Measurements from ENCODE around the gene DGAT2.
A peak's percentile ranks its signal among the peaks of the same experiment; 100 is the strongest.
"Not testable (repeated sequence)": the region's sequence is repeated elsewhere in the genome, so short reads cannot be mapped to it uniquely, and the experiment has no call there.

Gene DGAT2, protein sequence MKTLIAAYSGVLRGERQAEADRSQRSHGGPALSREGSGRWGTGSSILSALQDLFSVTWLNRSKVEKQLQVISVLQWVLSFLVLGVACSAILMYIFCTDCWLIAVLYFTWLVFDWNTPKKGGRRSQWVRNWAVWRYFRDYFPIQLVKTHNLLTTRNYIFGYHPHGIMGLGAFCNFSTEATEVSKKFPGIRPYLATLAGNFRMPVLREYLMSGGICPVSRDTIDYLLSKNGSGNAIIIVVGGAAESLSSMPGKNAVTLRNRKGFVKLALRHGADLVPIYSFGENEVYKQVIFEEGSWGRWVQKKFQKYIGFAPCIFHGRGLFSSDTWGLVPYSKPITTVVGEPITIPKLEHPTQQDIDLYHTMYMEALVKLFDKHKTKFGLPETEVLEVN

DNA sequence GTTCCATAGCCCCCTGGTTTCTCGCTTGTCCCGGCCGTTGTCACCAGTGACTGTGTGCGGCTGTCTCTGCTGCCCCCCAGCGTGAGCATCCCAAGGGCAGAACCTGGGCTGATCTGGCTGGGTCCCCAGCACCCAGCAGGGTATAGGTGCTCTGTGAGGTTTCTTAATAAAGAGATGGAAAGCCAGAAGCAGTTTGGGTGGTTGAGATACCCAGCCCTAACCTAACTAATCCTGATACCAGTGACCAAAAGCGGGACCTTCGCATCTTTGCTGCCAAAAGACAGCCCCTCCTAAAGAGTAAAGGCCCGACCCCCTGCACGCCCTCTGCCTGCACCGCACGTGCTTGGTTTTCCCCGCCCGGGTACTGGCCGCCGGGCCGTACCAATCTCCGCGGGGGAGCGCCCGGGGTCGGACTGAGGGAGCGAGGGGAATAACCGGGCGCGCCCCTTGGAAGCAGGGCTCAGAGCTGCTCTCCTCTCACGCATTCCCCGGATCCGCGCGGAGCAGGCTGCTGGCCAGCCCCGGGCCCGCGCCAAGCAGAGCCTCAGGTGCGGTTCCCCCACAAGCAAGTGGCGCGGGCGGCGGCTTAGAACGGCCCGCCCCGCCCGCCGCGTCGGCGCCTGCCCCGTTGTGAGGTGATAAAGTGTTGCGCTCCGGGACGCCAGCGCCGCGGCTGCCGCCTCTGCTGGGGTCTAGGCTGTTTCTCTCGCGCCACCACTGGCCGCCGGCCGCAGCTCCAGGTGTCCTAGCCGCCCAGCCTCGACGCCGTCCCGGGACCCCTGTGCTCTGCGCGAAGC, at the start of gene DGAT2:
Gene DGAT2 (plus strand): TSS at position 667 of the 797 bp plus-strand sequence. CDS start 214 bp downstream, outside the sequence.
- DNase-seq, result peak; percentile 80

DNA sequence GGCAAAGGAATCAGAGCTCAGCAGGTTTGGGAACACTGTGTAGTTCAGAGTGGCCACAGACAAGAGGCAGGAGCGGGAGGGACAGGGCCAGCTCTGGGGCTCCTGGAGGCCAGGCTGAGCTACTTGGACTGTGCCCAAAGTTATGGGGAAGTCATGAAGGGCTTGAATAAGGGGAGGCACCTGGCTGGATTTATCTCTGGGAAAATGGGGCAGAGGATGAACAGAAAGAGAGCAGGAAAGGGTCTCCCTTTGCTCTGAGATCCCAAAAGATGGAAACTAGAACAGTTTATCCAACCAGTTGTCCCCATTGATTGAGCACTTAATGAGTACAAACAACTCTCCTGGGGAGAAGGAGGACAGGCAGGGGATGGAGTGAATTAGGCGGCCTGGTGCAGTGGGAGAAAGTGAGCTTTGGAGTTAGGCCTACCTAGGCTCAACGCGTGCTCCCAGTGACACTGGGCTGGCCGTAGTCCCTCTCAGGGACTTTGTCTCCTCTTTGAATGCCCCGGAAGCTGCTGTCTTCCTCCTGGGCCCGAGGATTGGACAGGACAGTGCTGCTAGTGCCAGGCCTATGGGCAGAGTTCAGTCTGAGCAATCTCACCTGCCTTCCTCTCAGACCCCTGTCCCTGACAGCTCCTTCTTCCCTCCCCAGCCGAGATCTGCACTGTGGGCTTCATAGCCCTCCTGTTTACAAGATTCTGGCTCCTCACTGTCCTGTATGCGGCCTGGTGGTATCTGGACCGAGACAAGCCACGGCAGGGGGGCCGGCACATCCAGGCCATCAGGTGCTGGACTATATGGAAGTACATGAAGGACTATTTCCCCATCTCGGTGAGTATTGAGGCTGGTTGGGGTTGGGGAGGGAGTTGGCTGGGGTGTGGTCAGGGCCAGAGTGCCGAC, 49.0 kb upstream of the DGAT2 start:
- no peak for DNase-seq

DNA sequence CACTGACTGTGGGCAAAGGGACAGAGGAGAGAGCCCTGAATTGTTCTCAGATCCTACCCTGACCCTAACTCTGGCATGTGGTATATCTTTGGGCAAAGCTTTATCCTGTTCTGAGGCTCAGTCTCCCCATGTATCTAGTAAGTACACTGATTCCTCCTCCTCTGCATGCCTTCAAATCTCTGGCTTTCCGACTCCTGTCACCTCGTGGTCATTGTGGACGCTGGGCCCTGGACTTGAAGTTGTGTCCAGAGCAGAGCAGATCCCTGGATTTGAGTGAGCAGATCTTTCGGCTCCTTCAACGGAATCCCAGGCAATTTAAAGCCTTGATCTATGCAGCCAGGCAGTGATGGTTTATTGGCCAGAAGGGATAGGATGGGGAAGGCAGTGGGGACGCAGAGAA, 47.9 kb upstream of the DGAT2 start:
- DNase-seq, result no peak

DNA sequence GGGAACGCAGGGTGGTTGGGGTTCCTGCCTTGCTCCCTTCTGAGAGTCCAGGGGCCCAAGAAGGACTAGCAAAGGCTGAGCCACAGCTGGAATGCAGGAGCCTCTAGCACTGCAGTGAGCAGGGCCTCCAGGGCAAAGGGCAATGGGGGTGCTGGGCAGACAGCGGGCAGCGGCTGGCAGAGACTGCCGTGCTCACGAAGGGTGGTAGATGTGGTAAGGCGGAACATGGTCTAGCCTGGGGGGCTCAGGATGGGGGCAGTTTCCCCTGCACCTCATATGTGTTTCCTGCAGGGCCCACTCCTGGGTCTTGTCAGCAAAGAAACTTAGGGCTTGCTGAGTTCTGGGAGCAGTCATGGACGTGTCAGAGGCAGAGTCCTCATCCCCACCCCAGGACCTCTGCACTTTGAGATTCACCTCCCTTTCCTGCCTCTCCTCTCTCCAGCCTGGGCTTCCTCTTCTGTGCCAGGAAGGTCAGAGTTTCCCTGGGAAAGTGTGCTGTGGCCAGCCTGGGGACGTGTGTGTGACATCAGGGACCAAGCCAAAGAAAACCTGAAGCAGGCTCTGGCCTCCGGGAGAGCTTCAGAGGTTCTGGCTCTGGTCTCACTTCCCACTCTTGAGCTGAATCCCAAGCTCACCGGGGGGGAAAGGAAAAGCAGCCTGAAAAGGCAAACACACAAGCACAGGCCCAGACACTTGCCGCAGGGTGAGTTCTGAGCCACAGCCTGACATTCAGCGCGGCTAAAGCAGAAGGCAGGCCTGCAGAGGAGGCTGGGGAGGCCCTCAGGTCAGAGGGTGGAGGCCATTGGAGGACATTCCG, 46.5 kb upstream of the DGAT2 start:
- no peak for DNase-seq

DNA sequence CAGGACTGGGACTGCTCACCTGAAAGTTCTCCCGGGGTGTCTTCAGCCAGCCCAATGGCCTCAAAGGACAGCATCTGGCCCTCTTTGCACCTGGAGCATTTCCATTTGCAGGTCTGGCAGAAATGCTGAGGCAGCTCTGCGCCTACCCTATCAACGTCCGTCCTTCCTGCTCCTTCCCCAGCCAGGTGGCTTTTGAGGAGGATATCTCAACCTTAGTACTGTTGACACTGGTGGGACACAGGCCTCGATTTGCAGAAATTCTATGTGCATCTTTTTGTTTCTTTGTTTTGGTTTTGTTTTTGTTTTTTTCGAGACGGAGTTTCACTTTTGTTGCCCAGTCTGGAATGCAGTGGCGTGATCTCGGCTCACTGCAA, 45.9 kb upstream of the DGAT2 start:
- DNase-seq, result no peak

DNA sequence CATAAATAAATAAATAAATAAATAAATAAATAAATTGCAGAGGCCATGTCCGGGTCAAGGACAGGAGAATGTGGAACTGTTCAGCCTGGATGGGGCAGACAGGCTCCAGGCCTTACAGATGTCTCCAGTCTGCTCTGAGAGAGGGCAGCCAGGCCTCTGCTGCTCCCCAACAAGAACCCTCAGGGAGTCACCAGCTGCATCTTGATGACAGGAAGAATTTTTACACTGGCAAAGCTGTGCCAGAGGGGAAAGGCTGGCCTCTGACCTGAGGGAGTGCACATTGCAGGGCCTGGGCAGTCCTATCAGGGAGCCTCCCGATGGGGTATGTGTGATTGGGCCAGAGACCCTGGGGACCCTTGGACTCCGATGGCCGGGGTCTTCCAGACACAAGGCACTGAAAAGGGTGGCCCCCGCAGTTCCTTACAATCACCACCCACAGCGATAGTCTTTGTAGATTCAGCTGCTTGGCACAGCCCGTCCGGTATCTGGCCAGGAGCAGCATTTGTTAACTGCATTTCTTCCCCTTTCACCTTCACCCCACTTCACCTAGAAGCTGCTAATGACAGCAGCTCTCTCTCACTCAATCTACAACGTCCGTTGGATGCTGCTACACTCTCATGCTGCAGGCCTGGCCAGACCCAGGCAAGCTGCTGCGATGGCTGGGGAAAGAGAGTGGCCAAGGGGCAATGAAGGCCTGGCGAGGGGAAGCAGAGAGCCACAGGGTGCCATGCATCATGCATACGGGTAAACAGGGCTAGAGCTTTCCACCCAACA, 42.8 kb upstream of the DGAT2 start:
- DNase-seq, result no peak

DNA sequence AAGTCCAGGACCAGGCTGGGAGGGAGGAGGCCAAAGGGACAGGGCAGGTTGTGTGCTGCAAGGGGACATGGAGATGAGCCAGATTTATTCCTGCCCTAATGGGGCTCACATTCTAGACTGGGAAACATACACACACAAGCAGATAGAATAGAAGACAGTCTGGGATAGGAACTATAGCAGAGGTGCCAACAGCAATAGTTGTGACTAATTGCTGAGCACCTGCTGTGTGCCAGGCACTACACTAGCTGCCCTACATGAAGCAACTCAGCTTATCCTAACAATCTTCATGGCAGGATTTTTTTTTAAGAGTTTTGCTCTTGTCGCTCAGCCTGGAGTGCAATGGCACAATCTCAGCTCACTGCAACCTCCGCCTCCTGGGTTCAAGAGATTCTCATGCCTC, 39.6 kb upstream of the DGAT2 start:
- no peak for DNase-seq

DNA sequence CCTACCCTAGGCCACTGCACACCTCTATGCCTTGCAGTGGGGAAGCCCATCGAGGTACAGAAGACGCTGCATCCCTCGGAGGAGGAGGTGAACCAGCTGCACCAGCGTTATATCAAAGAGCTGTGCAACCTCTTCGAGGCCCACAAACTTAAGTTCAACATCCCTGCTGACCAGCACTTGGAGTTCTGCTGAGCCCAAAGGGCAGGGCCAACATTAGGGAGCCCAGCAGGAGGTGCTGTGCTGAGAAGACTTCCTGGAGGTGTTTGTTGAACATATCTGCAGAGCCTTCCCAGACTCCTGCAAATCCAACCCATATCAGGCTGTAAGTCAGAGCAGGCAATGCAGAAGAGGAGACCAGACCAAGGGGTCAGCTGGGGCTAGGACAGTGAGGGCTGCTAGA, 37.5 kb upstream of the DGAT2 start:
- DNase-seq, result no peak

DNA sequence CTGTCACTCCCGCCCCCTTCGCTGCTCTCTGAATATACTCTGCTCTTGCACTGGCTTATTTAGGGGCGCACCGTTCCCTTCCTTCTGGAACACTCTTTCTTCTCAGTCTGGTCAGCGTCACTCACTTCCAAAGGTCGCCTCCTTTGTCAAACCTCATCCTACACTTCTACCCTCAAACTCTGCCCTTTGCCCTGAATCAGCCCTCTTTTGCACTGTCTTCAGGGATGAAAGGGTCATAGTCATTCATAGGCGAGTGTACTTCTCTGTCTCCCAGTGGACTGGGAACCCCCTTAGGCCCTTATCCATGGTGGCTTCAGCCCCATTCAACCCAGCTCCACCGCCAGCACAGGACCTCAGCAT, 35.5 kb upstream of the DGAT2 start:
- DNase-seq, result no peak

DNA sequence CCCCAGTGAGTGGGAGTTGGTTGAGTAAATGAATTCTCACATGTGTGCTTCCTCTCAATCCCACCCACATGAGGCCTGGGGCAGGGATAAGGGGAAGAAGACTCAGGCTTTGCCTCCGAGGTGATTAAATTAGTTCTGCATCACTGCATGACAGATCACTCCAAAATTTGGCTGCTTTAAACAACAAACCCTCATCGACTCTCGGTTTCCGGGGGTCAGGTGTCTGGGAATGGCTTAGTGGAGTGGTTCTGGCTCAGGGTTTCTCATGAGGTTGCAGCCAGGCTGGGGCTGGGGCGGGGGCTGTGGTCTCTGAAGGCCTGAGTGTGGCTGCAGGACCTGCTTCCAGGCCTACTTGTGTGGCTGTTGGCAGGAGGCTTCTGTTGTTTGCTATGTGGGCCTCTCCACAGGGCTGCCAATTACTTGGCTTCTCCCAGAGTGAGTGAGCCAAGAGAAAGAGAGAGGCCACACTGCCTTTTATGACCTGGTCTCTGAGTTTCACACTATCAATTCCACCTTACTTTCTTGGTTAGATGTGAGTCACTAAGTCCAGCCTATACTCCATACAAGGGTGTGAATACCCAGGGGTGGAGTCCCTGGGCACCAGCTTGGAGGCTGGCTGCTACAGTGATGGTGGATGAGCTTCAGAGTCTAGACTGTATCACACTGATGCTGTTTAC, 35.0 kb upstream of the DGAT2 start:
- peak; percentile 35 for DNase-seq

DNA sequence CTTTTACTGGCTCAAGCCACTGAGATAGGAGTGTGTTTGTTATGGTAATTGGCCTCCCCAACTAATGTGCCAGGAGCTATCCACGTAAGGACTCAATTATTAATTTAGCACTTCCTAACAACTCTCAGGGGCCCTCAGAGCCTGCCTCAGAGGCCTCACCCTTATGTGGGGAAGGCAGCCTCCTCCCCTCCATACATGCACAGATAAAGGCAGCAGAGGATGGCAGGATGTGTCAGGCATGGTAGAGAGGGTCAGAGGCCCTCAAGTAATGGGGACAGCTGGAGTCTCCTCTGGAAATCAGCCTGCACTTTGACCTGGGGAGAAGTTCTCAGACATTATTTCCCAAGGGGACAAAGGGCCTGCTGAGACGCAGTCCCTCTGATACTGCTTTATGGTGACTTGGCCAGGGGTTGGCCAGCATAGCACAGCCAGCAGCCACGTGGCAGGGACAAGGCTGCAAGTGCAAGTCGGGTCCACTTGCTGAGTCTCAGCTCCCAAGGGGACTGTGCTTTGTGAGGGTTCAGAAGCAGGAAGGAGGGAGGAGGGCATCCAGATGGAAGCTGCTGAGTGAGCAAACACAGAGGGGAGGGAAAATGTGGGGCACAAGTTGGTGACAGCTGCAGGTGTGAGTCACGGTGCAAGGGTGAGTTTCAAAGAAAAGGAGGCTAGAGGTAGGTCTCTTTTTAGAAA, 33.9 kb upstream of the DGAT2 start:
- no peak for DNase-seq

DNA sequence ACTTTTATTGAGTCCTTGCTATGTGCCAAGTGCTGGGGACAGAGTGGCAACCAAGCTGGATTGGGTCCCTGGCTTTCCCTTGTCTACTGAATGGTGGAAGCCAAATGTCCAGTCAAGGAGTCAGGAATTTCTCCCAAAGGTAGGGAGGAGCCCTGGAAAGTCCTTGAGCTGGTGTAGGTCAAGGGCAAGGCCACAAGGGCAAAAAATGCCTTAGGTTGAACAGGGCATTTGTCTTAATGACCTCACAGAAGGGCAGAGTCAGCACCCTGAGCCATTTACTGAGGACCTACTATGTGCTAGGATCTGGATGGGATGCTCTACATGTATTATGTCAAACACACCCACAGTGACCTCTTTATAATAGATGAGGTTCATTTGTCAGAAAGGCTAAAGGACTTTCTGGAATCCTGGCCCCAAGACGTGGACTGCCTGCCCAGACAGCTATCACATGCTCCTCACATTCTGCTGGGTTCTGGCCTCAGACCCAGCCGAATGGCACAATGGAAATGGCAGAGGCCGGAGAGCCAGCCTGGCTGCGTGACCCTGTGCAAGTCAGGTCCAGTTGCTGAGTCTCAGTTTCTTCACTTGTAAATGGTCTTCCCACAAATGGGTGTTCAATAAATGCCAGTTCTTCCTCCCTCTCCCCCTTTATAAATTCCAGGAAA, 33.3 kb upstream of the DGAT2 start:
- DNase-seq, result no peak

DNA sequence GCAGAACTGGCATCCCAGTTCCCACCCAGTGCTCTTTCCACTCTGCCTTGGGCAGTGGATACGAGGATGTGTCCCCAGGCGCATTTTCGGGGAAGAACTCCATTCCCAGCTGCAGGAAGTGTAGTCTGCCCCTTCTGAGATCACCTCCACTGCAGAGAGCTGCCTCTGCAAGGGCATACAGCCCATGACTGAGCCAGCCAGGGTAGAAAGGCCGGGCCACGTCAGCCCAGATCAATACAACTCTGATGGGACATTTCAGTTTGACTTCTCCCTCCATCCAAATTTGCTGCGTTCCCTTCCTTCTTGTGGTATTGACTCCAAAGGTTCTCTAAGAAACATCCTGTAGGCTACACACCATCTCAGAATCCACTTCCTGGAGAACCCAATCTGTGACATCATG, 31.3 kb upstream of the DGAT2 start:
- DNase-seq, result no peak

DNA sequence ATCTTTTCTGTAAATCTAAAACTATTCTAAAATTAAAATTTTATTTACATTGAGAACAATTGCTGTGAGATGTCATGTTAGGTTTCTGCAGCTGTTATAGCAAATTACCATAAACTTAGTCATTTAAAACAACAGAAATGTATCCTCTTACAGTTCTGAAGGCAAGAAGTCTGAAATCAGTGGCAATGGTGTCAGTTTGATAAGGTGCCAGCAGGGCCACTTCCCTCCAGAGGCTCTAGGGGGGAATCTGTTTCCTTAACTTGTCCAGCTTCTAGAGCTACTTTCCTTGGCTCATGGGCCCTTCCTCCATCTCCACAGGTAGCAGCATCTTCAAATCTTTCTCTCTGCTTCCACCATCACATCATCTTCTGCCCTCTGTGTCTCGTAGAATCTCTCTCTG, 27.9 kb upstream of the DGAT2 start:
- DNase-seq, result no peak

DNA sequence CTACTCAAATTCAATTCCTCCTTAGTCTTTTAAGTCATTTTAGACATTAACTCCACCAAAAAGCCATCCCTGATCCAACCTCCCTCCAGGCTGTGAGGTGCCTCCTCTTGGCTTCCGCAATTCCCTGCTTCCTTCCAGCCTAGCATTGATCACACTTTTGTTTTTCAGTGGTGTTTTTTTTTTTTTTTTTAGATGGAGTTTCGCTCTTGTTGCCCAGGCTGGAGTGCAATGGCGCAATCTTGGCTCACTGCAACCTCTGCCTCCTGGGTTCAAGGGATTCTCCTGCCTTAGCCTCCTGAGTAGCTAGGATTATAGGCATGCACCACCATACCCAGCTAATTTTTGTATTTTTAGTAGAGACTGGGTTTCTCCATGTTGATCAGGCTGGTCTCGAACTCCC, 25.4 kb upstream of the DGAT2 start:
- DNase-seq, result not testable (repeated sequence)

DNA sequence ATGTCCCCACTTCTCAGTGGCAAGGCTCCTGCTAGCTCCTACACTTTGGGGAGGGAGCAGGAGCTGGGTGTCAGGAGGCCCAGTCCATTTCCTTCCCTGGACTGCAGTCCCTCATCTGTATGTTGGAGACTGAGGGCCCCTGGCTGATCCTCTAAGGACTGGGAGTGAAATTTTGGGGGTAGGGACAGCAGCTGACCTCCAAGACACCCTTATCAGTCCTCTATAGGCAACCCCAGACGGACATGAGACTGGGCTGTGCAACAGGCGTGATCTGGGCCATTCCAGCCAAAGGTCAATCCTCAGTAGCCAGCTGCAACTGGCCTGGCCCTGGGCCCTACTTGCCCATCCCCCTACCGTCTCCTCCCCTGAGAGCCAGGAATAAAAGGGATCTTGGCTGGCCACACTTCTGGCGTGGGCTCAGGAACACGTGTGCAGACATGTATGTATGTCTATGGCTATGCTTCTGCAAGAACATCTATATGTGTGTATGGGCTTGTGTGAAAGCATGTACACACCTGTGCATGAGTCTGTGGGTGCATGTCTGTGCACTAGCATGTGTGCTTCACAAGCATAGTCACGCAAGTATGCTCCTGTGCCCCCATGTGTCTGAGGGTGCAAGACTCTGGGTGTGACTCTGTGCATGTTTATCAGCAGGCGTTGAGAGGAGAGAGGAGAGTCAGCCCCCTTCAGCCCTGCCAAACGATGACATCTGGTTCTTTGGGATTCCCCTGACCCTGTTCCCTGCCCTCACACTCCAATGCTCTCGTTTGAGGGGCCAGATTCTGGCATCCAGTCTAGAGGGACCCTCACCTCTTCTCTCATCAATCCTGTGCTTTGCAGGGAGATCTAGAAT, 24.6 kb upstream of the DGAT2 start:
- DNase-seq, result no peak

DNA sequence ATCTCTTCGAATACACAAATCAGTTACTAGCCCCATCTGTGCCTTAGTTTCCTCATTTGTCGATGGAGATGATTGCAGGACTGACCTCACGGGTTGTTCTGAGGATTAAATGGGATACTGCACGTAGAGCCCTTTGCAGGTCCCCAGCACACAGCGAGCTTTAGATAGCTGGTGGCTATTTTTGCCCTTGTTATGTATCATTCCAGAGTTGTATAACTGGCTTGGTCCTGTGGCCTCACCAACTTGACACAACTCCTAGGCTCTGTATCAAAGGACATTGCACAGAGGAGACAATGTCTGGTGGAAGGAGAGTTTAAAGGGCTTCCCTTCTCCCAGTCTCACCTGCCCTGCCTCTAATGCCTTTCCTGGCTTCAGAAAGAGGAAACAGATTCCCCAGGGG, 22.8 kb upstream of the DGAT2 start:
- no peak for DNase-seq

DNA sequence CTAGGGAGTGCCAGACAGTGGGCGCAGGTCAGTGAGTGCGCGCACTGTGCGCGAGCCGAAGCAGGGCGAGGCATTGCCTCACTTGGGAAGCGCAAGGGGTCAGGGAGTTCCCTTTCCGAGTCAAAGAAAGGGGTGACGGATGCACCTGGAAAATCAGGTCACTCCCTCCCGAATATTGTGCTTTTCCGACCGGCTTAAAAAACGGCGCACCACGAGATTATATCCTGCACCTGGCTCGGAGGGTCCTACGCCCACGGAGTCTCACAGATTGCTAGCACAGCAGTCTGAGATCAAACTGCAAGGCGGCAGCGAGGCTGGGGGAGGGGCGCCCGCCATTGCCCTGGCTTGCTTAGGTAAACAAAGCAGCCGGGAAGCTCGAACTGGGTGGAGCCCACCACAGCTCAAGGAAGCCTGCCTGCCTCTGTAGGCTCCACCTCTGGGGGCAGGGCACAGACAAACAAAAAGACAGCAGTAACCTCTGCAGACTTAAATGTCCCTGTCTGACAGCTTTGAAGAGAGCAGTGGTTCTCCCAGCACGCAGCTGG, 19.8 kb upstream of the DGAT2 start:
- DNase-seq, result not testable (repeated sequence)

DNA sequence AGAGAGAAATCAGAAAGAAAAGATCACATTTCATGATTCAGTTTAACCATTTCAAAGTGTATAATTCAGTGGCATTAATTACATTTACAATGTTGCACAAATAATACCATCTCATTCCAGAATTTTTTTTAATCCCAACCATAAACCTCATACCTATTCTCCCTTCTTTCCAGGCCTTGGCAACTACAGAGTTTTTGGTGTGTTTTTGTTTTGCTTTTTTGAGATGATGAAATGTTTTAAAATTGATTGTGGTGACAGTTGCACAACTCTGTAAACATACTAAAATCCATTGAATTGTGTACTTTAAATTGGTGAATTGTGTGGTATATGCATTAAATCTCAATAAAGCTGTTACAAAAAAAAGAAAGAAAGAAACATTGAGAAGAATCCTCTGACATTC, 13.6 kb upstream of the DGAT2 start:
- not testable (repeated sequence) for DNase-seq

Data from activated CD4-positive, alpha-beta T cell treated with anti-CD3 and anti-CD28 coated beads, Interleukin-2, Interleukin-6, amounts not matched to agents 100 ng/mL and 50 ng/mL, durations not matched to agents 16 hours and 8 hours (primary cell).